ENCODE measurements around the gene FHIT.
"Not testable (repeated sequence)": the region's sequence is repeated elsewhere in the genome, so short reads cannot be mapped to it uniquely, and the experiment has no call there.

Gene FHIT

GRCh38 chr3:61051666-61052065 is 199.6 kb downstream of the FHIT start:
- DNase-seq: no peak

- DNase-seq: not testable (repeated sequence)
These were observed 206.1 kb downstream of the FHIT start for GRCh38 chr3:61045169-61045568.

- DNase-seq: no peak
These were observed 208.1 kb downstream of the FHIT start for GRCh38 chr3:61043156-61043555.

- no peak for DNase-seq
These were observed 210.6 kb downstream of the FHIT start for GRCh38 chr3:61040618-61041017.

- no peak for DNase-seq
These were observed 215.7 kb downstream of the FHIT start for GRCh38 chr3:61035573-61035972.

- no peak for DNase-seq
These were observed 218.3 kb downstream of the FHIT start for GRCh38 chr3:61032991-61033390.

- no peak for DNase-seq
These were observed 219.7 kb downstream of the FHIT start for GRCh38 chr3:61031503-61031902.

GRCh38 chr3:61030469-61031035 is 220.7 kb downstream of the FHIT start:
- no peak for DNase-seq

- DNase-seq: no peak
These were observed 222.1 kb downstream of the FHIT start for GRCh38 chr3:61029194-61029593.

- DNase-seq: no peak
These were observed 232.4 kb downstream of the FHIT start for GRCh38 chr3:61018807-61019206.

GRCh38 chr3:61017028-61017427 is 234.2 kb downstream of the FHIT start:
- DNase-seq: not testable (repeated sequence)

- no peak for DNase-seq
These were observed 235.4 kb downstream of the FHIT start for GRCh38 chr3:61015859-61016258.

GRCh38 chr3:61015408-61015807 is 235.8 kb downstream of the FHIT start:
- no peak for DNase-seq

- no peak for DNase-seq
These were observed 242.3 kb downstream of the FHIT start for GRCh38 chr3:61008998-61009380.

GRCh38 chr3:61008153-61008997 is 242.9 kb downstream of the FHIT start:
- DNase-seq: no peak

GRCh38 chr3:61005591-61005990 is 245.7 kb downstream of the FHIT start:
- no peak for DNase-seq

GRCh38 chr3:60998858-60999257 is 252.4 kb downstream of the FHIT start:
- no peak for DNase-seq

GRCh38 chr3:60992395-60992794 is 258.9 kb downstream of the FHIT start:
- DNase-seq: no peak

- no peak for DNase-seq
These were observed 260.9 kb downstream of the FHIT start for GRCh38 chr3:60990442-60990730.

GRCh38 chr3:60989626-60990441 is 261.4 kb downstream of the FHIT start:
- no peak for DNase-seq

GRCh38 chr3:60987191-60987590 is 264.1 kb downstream of the FHIT start:
- not testable (repeated sequence) for DNase-seq

- no peak for DNase-seq
These were observed 264.7 kb downstream of the FHIT start for GRCh38 chr3:60986552-60986951.

- DNase-seq: no peak
These were observed 267.3 kb downstream of the FHIT start for GRCh38 chr3:60983906-60984305.

GRCh38 chr3:60980342-60980692 is 270.9 kb downstream of the FHIT start:
- no peak for DNase-seq
